Measurements from ENCODE around the gene NTM.
"Not testable (repeated sequence)": the region's sequence is repeated elsewhere in the genome, so short reads cannot be mapped to it uniquely, and the experiment has no call there.

The NTM gene

DNA sequence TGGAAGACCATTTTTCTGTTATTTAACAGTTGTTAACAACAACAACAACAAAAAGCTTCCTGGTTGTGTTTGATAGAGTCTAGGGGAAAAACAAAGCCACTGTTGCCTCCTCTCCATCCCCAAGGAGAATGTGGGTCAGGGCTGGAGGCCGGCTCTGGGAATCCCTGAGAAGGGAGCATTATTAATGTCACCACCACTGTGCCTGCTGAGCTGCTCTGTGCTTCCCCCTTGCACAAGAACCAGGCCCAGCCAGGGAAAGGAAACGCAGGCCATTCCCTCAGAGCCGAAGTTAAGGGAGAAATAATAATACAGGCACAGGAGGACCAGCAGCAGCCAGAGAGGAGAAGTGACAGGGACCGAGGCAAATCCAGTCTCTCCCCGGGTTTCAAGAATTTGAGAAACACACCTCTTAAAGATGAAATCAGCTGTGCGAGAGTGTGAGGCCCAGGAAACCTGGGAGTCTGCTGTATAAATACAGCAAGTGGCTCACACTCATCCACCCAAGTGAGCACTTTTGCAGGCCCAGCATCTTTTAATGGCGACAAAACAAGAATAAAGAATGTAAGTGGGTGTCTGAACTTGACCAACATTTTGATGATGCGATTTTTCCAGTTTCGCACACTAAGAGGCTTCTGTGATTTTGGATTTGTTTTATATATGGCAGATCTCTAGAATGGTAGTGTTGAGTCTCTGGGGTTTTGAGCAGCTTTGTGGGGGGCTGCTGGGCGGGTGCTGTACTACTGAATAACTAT, 539.2 kb downstream of the NTM start:
- no peak for DNase-seq

DNA sequence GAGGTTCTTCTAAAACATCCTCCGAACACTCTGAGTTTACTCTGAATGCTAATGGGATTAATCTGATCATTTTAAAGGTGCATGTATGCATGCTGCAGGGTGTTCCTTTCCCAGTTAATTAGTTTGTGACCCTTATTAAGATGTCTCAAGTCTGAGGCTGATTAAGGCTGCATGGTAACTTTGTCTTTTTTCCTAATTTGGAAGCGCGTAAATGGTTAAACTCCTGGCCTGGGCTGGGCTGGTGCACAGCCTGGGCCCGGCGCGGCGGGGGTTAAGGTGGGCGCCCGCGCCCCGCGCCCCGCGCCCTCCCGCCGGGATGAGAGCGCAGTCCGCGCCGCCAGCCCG, 539.7 kb downstream of the NTM start:
- no peak for DNase-seq

DNA sequence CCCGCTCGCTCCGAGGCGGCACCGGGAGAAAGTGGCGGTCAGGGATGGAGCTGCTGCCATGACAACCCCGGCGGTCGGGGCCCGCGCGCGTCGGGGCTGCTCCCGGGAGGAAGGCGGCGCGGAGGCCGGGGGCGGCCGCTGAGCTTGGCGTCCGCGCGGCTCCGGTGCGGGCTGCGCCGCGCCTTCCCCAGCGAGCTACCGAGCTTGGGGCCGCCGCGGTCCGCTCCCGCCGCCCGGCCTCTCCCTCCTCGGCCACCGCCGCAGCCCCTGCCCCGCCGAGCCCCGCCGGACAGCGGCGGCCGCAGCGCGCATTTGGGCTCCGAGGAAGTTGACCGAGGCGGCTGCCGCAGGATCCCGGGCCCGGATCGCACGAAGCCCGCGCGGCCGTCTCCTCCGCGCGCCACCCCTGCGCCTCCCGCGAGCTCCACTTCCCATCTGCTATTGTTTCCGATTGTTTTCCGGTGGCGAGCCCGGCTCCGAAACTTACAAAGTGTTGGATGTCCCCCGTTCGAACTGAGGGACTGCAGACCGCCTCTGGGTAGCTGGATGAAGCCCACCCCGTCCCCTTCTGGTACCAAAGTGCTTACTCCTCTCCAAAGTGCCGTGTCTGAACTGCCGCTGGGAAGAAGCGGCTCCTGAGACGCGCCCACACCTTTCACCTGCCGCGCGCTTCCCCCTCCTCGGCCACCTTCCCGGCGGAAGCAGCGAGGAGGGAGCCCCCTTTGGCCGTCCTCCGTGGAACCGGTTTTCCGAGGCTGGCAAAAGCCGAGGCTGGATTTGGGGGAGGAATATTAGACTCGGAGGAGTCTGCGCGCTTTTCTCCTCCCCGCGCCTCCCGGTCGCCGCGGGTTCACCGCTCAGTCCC, 540.3 kb downstream of the NTM start:
- DNase-seq = no peak

DNA sequence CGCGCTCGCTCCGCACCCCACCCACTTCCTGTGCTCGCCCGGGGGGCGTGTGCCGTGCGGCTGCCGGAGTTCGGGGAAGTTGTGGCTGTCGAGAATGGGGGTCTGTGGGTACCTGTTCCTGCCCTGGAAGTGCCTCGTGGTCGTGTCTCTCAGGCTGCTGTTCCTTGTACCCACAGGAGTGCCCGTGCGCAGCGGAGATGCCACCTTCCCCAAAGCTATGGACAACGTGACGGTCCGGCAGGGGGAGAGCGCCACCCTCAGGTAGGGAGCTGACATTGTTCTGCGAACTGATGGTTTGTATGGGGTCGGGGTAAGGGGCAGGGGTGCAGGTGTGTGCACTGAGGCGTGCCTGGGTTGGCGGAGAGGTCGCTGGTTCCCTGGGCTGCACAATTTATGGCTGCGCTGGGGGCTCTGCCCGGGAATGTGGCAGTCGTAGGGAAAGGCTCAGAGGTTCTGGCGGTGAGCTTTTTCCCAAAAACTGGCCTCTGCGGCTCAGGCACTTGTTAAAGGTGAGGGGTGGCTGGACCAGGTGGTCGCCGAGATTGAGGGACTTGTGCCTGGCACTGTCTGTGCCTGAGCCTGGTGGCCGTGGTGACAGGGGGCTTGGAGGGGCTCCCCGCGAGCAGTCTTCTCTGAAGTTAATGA, 541.1 kb downstream of the NTM start:
- DNase-seq = not testable (repeated sequence)

DNA sequence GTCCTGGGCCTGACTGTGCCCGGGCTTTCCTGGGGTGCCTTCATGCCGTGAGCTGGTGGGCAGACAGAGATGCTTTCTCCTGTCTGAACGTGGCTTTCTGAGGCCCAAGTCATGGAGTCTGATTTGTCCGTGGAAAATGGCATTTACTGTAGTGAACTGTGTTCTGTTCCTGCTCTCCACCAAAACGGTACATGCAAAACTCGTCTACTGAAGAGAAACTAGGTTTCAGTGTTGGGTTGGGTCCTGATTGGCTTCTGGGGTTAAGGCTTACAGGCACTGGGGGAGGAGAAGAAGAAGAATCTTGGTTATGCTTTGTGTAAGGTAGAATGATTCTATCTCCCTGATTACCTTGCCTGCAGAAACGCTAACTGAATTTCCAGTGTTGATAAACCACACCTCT, 541.7 kb downstream of the NTM start:
- DNase-seq = no peak

DNA sequence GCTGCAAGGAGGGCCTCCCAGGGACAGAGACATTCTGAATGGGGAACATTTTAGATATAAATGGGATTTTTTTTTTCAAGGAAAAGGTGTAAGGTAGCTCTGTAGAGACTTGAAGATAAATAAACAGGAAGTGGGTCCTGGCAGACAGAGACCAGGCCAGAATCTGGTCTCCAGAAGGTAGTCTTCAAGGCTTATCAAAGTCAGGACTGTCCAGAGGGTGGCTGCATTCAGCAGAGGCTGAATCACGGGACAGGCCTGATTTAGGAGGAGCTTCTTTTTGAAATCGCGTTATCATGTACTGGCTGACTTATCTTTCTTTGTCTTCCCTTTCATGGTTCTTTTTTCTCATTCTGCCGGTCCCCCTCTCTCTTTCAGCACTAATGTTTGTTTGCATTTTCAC, 542.9 kb downstream of the NTM start:
- DNase-seq = no peak

DNA sequence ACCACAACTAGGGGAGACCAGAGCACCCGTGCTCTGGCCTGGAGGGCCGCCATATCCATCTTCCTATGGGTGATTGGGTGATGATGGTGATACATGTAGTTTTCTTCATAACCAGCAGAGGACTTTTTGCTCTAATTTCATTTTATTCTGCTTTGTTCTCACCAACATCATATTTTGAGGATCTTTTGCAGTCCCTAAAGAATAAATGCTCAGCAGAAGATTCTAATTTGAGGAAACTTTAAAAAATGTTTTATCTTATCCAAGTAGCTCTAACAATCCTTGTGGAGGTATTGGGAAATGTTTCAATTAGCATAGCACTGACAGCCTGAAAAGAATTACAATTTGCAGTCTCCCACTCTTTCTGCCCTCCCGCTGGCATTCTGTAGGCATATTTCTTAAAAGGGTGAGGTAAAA, 544.0 kb downstream of the NTM start:
- no peak for DNase-seq

DNA sequence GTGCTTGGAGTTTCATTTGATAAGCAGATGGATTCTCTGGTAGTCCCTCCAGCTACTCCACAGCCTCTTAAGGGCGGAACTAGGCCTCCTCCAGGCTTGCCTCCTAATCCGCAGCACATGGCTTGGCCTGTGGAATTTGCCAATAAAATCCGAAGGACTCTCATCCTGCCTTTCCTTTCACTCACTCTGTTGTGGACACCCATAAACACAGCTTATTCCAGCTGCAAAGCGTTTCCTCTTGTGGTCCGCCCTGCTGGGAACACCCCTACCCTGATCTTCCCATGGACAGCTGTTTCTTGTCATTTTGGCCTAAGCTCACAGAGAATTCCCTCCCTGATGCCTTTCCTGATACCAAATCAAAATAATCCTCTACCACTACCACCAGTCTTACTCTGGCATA, 546.2 kb downstream of the NTM start:
- no peak for DNase-seq

DNA sequence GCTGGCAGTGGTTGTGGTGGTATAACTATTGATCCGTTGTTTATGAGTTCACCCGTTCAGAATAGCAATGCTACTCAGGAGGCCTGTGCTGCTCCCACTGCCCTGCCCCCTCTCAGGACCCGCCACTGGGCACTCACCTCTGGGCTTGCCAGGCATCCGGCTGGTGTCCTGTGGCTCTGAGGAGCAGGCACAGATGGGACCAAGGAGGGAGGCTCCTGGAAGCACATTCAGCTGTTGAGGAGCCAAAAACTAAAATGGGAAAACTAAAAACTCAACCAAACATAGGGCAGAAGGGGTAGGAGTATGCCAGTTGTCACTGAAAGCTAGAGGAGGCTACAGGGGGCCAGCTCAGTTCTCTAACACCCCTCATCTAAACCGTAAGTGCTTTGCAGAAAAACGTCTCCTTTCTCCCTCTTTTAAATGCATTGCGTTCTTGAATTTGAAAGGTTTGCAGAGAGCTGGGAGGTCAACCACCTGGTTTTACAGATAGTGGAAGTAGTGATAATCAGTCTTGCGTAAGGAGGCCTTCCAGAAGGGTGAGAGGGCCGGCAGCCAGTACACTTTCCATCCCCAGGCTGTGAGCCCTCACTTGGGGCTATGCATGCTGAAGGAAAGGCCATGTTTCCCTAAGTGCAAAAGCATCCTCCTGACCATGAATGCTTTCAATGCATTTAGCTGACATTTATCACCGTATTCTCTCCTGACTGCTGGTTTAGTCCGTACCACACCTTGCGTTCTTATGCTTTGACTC, 547.4 kb downstream of the NTM start:
- DNase-seq = no peak

DNA sequence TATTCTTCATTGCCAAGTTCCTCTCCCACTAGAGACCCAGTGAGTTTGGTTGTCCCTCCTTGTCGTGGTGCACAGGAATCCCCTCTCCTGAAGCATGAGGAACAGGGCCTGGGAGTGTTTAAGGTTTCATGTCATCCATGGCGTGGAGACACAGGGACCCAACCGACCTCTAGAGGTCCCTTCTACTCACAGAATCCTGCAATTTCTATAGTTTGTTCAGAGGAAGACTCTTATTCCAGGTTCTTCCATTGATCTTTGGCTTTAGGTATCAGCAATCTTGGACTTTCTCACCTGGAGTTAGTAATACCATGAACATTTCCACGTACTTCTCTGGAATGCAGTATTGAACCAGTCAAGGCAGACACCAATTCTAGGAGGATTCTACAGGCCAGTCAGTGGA, 548.2 kb downstream of the NTM start:
- no peak for DNase-seq

DNA sequence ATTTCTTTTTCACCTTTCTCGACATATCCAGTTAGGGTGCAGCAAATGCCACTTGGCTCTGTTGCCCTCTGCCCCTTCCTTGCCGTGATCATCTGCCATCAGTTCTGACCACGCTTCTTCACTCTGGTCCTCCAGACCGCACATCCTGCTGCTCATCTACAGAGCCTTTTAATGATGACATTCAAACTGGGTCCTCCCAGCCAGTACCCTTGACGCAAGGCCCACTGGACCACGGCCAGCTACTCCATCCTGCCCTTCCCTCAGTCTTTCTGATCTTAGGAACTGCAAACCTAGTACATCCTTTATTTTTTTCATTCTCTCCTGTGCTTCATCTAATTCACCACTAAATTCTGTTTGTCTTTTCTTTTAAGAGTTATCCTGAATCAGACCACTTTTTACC, 551.8 kb downstream of the NTM start:
- DNase-seq = no peak

DNA sequence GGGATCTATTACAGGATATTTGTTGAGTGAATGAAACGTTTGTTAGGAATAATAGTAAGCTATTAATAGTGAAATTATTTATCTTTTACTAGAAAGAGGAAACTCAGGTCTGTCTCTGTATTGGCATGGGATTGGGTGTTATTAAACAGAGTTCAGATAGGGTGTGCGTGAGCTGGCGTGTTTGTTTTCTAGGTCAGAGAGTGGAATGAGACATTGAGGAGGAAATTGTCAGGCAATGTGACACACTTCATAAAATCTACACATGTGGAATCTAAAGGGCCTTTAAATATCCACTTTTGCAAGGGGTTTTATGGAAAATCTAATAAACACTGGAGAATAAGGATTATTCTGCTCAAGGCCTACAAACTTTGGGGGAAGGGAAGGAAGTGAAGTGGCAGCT, 552.9 kb downstream of the NTM start:
- no peak for DNase-seq

DNA sequence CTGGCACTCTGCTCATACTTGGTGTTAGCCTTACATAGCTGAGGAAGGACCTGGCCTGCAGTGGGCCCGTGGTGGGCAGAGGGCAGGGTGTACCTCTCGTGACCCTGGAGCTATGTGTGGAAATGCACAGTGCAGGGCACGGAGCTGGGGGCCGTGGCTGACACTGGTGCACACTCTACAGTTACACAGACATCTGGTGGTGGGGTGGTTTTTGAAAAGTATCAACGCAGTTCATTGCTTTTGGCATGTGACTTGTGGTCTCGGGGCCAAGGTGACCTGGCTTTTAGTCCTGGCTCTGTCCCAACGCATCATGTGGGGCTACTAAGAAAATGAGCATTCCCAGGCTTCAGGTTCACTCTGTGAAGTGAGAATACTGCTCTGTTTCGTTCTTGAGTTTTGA, 553.6 kb downstream of the NTM start:
- DNase-seq = no peak

DNA sequence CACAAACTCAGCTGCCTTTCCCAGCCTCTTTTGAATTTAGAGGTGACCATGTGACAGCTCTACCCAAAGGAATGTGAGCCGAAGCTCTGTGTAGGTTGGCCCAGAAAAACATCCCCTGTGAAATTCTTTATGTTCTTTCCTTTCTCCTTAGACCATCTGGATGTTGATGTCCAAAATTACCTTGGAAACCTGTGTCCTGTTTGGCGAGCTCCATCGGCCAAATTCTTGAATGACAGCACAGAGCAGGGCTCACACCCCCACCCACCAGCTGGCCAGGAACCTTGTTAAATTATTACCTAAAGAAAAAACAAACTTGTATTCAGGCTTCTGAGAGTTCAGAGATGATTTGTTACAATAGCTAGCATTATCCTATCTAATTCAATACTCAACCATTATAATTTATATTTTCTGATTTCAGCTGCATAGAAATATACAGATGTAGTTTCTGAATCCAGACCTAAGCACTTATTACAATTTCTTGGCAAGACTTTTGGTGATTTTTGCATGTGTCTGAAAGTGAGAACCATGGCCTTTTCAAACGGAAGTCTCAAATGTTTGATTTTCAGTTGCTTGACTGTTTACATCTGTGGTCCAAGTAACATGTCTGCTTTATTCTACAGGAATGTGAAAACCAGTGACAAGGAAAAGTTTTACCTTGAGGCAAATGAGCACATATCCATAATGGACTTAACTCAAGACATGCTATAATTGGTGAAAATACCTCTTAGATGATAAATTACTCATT, 554.2 kb downstream of the NTM start:
- DNase-seq = no peak

DNA sequence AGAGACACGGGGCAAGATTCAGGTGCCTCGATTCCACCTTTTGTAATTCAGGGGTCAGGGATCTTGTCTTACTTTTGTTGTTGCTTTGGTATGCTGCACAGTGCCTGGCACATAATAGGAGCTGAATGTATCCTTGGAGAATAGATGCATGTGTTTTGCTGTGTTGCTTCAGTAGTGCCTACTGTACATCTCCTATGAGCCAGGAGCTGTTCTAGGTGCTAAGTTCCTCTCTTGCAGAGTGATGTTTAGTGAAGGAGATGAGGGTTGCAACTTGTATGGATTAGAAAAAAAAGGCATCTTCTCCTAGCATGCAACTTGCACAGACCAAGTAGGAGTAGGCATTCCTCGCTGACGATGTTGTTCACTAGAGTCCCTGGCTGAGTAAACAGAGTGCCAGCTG, 555.4 kb downstream of the NTM start:
- DNase-seq = no peak

DNA sequence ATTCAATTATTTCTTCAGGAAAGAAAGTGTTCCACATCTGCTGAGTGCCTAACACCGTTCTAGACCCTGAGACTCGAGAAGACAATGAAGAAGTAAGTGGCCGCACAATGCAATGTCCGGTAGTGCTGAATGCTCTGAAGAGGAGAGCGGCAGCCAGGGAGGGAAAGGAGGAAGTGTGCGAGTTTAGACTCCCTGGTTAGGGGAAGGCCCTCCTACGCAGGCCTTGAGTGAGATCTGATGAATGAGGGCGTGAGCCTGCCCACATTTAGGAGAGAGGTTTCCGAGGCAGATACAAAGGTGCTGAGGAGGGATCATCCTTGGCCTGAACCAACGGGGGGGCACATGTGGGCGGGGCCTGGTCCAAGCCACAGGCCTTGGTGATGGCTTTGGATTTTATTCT, 558.6 kb downstream of the NTM start:
- no peak for DNase-seq

DNA sequence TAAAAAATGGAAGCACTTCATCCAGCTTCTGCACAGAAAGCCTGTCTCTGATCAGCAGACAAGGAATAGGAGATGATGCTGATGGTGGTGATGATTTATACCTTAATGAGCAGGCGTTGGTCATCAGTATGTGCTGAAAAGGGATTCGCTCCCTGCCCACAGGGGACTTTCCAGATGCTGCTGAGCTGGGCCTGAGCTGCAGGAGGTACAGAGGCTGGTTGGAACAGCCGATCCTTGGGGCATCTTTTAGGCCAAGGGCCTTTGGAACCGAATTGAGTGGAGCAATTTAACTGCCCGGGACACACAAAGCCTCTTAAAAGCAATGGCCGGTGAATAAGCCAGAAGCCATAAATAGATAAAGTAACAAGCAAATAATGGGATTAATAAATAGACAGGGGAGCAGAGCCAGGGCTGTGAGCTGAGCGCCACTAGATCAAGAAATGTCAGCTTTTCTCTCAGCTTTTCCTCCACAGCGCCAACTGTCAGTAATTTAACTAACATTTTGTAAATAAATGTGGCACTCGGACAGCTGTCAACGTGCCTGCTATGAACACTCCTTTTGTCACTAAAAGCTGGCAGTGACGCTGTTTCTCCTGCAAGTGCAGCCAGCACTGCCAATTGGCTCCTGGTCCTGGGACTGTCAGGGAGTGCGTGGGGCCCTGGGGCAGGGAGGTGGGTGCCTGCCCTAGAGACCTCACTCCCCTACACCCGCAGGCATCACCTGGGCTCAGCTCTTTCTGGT, 562.3 kb downstream of the NTM start:
- DNase-seq = no peak

DNA sequence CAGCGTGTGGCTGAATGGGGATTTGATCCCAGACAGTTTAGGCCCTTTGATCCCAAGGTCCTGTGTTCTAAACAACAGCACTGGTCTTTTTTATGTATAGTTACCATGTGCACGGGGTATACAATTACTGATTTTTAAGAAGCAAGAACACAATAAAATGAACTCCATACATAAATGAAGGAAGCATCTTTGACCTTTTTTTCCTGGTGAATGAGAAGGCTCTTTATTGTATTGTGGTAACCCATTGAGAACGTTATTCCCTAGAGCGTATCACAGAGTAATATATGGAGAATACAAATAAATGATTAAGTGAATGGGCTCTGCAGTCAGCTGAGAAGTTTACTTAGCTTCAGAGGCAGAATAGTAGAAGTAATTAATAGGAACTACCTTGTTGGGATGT, 563.6 kb downstream of the NTM start:
- no peak for DNase-seq

DNA sequence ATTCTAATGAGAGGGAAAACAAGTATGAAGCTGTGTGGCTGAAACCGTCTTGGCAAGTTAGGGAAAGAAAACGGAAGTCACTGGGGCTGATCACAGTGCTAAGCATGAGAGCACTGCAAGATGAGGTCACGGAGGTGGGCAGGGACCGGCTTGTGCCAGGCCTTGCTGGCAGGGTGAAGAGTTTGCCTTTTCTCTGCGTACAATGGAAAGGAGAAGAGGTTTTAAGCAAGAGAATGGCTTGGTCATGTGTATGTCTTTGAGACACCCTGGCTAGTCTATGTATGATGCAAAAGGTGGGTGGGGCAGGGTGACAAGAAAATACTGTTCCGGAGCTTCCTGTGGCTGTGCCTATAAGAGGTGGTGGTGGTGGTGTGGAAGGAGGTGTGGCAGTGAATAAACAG, 567.9 kb downstream of the NTM start:
- no peak for DNase-seq

DNA sequence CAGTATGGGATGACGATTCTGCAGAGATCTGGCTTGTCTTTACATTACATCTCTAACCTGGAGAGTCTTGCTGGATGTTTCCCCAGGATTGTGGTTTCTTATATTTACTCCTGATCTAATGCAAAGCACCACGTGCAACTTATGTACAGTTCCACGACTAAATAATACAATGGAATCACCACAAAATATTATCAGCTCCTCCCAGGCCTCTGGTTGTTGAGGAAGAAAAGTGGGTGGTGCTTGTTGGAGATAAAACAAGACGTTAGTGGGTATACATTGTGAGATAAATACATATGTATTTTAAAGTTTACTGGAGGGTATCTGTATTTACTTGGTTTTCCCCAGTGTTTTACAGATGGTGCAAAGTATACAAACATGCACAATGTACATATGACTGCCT, 569.7 kb downstream of the NTM start:
- no peak for DNase-seq

DNA sequence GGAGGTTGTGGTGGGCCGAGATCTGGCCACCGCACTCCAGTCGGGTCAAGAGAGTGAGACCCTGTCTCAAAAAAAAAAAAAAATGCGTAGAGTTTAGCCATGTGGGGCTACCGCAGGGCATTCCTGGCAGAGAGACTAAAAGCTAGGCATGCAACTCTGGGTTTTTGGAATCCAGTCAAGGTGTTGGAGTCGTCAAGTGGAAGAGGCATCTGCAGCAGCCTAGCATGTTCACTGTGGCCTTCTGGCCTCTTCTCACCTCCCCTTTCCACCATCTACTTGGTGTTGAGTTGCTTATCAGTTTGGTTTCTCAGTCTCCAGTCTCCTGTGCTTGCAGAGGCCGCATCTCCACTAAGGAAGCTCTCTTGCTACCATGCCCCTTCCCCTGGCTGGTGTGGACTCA, 572.5 kb downstream of the NTM start:
- no peak for DNase-seq

DNA sequence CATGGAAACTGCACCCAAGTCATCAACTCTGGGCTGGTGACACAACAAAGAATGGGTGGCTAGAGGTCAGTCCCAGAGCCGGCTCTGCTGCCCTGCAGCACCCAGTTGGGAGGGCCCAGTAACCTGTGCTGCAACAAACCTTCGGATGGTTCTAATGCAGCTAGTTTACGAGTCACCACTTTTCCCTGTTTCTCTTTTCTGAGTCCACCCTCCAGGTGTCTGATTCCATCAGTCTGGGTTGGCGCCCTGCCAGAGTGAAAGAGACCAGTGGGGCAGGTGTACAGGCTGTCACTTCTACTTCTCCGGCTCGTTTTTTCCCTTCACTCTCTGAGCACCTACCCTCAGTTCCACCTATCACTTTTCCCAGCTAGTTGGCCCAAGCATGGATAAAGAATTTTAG, 572.9 kb downstream of the NTM start:
- peak; percentile 11 for DNase-seq
